KOPT-K1 (cell line): Measurements from ENCODE around the gene SLC6A19.

Experiments
- H3K27ac ChIP-seq: fragments of 200-600 bp; sonication (generic); 2 replicates; pipeline ENCODE4 v1.5.1; 2016; ENCODE audit warnings: antibody characterized with exemption, mild to moderate bottlenecking, low read depth, low read length; ENCODE audit not compliant: poor library complexity, severe bottlenecking
- H3K36me3 ChIP-seq: fragments of 200-600 bp; sonication (generic); 2 replicates; pipeline ENCODE4 v1.5.1; 2017; ENCODE audit warnings: antibody characterized with exemption, mild to moderate bottlenecking, low read length, moderate library complexity; ENCODE audit not compliant: insufficient read depth
- H3K9me3 ChIP-seq: fragments of 200-600 bp; sonication (generic); 2 replicates; pipeline ENCODE4 v1.5.1; 2017; ENCODE audit warnings: antibody characterized with exemption, low read length, mild to moderate bottlenecking; ENCODE audit not compliant: insufficient read depth, poor library complexity, severe bottlenecking

The SLC6A19 gene

DNA sequence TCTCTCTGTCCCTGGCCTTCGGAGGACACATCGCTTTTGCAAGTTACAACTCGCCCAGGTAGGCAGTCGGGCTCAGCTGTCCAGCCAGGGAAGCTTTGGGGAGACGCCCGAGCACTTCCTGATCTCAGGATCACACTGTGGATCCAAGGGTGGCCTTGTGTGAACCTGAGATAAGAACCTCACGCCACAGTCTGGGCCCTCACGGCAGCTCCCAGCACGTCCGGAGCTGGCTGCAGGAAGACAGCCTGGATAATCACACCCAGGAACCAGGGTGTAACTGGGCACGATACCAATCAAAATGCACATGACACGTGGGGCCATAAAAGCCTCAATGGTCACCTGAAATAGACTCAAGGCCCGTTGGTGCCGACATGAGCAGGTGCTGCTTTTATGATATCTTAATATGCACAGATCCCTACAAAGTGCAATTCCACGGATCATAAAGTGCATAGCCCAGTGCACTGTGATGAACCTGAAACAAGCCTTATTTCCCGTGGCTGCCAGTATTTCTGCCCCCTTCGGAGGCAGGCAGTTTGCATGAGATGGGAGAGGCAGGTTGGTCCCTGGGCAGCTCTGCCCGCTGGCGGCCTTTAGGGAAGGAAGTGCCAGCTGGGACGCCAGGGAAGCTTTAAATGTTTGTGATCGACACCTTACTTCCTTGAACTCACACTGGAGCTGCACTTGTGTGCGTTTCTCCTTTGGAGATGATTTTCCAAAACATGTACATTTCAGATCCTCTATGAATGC, 38.3 kb downstream of the SLC6A19 start:
- H3K36me3 ChIP-seq, result no peaks in the 10 kb centered on the region
- no peak overlapping the region for H3K27ac ChIP-seq

DNA sequence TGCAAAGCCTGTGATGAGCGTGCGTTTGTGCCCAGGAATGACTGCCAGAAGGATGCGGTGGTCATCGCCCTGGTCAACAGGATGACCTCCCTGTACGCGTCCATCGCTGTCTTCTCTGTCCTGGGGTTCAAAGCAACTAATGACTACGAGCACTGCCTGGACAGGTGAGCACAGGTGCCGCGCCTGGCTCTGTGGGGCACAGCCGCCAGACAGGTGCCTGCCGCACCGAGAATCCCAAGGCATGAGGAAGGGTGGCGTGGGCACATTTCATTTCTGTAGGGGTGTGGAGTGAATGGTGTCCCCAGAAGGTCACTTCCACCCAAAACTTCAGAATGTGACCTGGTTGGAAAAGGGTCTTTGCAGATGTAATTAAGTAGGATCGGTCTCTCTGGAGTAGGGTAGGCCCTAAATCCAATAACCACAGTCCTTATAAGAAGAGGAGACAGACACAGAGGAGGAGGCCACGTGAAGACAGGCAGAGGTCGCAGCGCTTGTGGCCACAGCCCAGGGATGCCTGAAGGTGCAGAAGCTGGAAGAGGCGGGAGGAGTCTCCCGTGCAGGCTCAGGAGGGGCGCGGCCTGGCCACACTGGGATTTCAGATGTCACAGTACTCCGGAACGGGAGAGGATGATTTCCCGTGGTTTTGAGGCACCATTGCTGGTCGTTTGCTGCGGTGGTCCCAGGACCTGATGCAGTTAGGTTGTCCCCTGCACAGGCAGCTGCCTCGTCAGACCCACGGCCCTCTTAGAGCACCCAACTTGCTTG, 39.3 kb downstream of the SLC6A19 start:
- H3K9me3 ChIP-seq, result peaks cover 10% of the 10 kb centered on the region
- no peak overlapping the region for H3K27ac ChIP-seq
- H3K36me3 ChIP-seq, result no peaks in the 10 kb centered on the region

More for the DNA sequence above, 38.3 kb downstream of the SLC6A19 start:
- peaks cover 17% of the 10 kb centered on the region for H3K9me3 ChIP-seq

DNA sequence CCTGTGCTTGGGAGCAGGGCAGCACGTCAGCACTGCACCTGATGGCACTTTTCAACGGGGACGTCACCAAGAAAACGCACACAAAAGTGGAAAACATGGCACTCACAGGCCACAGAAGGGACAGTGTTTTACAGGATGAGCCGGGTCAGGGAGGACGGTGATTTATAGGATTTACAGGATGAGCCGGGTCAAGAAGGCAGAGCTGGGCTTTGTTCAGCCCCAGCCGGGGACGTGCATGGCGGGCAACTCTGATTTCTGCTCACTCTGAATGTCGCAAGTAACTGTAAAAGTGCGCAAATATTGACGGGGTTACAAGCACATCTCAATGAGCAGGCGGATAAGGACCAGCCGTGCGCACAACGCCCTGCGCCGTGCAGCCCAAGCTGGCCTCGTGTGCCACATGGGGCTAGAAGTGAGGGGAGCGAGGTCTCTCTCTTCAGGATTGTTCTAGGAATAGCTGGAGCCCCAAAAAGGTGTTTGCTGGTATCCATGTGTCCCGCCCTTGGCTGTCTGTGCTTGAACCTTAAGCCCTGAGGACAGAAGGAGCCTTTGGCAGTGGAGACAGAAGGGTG, 40.2 kb downstream of the SLC6A19 start:
- H3K9me3 ChIP-seq, result peaks cover under 1% of the 10 kb centered on the region
- no peak overlapping the region for H3K27ac ChIP-seq
- H3K36me3 ChIP-seq, result no peaks in the 10 kb centered on the region

DNA sequence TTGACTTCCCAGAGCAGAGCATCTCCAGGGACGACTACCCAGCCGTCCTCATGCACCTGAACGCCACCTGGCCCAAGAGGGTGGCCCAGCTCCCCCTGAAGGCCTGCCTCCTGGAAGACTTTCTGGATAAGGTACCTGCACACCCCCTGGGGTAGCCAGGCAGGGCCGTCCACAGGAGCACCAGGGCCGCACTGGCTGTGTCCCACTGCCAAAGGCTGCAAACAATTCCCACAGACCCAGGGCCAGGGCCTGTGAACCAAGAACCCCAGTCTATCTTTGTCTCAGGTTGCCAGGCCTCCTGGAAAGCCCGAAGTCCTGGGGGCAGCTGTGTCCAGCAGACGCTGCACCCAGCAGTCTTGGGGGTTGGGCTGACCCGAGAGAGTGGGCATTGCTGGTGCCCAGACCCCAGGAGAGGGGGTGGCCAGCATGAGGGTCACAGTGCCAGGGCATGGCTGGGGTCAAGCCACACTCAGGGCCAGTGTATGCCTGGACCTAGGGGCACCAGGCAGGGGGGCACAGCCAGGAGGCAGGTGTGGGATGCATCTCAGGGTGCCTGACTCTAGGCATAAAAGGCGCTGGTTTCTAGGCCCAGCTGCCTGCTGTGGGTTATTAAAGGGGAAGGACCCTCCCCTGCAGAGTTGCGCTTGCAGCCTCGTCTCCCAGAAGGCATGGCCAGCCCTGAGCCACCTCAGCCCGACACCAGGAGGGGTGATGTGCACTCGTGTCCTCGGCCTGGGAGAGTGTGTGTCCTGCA, 41.5 kb downstream of the SLC6A19 start:
- Histone ChIP-seq H3K9me3 (no peaks in the 10 kb centered on the region), H3K27ac (no peak overlapping the region), H3K36me3 (no peaks in the 10 kb centered on the region)

DNA sequence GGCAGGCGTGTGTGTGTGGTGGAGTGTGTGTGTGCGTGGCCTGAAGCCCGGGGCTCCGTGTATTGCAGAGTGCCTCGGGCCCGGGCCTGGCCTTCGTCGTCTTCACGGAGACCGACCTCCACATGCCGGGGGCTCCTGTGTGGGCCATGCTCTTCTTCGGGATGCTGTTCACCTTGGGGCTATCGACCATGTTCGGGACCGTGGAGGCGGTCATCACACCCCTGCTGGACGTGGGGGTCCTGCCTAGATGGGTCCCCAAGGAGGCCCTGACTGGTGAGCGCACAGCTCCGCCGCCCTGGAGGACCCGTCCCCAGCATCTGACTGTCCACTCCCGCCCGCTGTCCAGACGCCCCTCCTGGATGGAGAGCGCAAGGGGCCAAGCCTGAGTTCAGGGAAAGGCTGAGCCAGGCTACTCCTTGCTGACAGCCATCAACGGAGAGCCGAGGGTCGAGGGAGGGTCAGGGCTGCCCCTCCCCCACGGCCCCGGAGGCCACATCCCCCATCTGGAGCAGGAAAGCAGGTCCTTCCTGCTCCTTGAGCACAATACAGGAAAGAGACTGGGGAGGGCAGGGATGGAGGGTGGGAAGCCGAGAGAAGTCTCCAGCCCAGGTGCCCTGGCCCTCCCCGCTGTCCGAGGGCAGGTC, 42.2 kb downstream of the SLC6A19 start:
- Histone ChIP-seq H3K36me3 (no peaks in the 10 kb centered on the region), H3K9me3 (no peaks in the 10 kb centered on the region), H3K27ac (no peak overlapping the region)

DNA sequence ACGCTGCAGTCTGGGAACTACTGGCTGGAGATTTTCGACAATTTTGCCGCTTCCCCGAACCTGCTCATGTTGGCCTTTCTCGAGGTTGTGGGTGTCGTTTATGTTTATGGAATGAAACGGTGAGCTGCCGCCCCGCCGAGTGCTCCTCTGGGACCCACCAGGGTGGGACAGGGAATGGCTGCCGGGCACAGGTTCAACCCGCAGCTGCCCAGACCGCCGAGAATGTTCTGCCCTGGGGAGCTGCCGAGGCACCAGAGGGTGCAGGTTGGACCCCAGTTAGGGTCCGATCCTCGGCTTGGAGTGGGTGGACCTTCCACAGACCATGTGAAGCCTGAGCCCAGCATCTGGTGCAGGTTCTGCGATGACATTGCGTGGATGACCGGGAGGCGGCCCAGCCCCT, 42.9 kb downstream of the SLC6A19 start:
- no peaks in the 10 kb centered on the region for H3K36me3 ChIP-seq
- no peaks in the 10 kb centered on the region for H3K9me3 ChIP-seq
- no peak overlapping the region for H3K27ac ChIP-seq

DNA sequence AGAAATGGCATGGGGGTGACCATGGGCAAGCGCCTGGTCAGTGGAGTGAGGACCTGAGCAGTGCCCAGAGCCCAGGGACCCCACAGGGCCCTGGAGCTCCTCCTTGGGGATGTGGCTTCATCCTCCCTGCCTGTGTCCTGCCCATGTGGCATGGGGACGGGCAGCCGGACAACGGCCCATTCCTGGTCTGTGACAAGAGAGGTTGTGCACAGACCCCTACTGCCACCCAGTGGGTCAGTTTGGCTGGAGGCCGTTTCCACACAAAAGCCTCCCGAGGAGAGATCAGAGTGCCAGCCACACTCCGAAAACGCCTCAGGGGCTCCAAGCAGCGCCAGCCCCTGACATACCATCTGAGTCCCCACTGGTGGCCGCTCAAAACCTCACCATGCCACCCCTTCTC, 43.6 kb downstream of the SLC6A19 start:
- no peak overlapping the region for H3K27ac ChIP-seq
- H3K9me3 ChIP-seq, result no peaks in the 10 kb centered on the region
- H3K36me3 ChIP-seq, result no peaks in the 10 kb centered on the region

DNA sequence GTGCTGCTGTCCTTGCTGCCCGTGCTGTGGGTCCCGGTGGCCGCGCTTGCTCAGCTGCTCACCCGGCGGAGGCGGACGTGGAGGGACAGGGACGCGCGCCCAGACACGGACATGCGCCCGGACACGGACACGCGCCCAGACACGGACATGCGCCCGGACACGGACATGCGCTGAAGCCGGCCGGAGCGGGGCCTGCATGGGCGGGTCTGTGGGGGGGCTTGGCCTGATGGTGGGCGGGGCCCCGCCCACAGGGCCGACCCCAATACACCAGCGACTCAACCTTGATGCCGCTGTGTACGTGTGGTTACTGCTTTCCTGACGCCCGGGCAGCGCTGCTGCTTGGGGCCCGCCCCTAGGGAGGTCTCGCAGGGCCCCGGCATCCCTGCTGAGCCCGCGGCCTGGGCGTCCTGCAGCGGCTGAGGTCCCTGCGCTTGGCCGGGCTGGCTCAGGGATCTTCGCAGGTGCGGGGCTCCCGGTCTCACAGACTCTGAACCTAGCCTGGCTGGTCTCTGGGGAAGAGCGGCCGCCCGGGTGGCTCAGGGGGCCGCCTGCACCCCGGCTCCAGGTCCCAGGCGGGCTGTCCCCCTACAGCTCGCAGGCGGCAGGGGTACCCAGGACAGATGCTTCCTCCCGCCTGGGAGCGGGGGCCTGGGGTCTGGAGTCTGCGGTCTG, 44.6 kb downstream of the SLC6A19 start:
- H3K36me3 ChIP-seq, result no peaks in the 10 kb centered on the region
- no peaks in the 10 kb centered on the region for H3K9me3 ChIP-seq
- no peak overlapping the region for H3K27ac ChIP-seq

DNA sequence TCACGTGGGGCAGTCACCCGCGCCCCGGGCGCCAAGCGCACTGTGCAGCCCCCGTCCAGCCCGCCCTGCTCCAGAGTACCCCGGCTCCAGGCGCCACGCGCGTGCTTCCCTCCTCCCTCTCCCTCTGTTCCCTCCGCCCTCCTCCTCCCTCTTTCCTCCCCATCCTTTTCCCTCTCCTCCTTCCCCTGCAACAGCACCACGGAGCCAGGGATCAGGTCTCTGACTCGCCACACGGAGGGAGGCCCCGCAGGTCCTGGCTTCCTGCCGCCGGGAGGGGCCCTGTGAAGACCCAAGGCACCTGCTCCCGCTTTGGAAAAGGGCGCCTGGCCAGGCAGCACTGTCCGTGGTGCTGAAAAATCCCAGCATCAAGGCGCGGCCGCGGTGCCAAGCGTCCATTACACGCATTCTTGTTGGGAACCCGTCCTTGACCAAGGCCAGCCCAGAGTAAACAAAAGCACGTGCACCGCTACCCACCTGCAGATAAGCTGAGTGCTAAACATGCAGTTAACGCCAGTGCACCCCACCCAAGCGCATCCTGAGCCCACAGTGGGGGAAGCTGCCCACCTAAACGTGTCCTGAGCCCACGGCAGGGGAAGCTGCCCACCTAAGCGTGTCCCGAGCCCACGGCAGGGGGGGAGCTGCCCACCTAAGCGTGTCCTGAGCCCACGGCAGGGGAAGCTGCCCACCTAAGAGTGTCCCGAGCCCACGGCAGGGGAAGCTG, 45.5 kb downstream of the SLC6A19 start:
- Histone ChIP-seq H3K9me3 (no peaks in the 10 kb centered on the region), H3K36me3 (no peaks in the 10 kb centered on the region), H3K27ac (no peak overlapping the region)

DNA sequence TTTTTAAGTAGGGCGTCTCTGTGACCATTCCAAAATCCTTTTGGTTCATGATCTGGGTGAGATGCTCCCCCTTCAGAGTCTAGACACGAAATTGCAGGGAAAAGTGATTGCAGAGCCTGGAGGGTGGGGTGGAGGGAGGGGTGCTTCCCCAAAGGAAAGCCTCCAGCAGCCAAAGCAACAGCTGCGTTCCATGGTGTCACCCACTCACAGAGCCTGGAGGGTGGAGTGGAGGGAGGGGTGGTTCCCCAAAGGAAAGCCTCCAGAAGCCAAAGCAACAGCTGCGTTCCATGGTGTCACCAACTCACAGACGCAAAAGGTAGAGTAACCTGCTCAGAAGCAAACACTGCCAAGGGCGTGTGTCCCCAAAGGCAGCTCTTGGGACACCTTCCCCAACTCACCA, 46.4 kb downstream of the SLC6A19 start:
- no peak overlapping the region for H3K27ac ChIP-seq
- no peaks in the 10 kb centered on the region for H3K36me3 ChIP-seq
- H3K9me3 ChIP-seq, result no peaks in the 10 kb centered on the region

DNA sequence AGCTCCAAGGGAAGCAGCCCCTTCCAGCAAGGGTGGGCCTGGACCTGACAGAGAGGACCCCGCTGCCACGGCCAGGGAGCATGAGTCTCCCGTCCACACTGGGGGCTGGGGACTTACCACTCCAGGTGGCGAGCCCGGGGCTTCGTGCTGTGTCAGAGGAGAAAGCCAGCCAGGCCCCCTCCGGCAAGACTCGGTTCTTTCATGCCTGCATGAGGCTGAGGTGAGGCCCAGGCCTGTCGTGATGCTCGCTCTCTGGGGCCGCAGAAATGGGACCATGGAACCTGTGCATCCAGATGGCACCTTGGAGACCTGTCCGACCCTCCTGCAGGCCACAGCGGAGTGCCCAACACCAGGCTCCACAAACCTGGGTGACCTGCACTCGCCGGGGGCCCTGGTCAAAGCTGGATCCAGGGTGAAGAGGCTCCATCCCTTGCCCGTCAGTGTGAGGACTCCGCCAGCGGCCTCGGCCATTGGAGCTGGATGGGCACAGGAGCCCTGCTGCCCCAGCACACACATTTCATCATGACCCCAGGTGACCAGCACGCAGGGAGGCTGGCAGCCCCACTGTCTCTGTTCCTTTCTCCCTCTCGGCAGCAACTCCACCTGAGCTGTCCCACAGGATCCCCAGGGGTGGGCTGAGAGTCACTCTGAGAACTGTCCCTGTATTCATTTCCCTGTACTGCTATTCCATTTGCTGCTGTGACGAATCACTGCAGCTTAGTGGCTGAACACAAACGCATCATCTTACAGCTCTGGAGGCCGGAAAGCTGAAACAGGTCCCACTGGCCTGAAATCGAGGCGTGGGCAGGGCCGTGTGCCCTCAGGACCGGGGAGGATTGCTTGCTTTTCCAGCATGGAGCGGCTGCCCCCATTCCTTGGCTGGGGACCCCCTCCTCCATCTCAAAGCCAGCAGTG, 48.2 kb downstream of the SLC6A19 start:
- H3K36me3 ChIP-seq, result no peaks in the 10 kb centered on the region
- no peak overlapping the region for H3K27ac ChIP-seq
- H3K9me3 ChIP-seq, result no peaks in the 10 kb centered on the region

DNA sequence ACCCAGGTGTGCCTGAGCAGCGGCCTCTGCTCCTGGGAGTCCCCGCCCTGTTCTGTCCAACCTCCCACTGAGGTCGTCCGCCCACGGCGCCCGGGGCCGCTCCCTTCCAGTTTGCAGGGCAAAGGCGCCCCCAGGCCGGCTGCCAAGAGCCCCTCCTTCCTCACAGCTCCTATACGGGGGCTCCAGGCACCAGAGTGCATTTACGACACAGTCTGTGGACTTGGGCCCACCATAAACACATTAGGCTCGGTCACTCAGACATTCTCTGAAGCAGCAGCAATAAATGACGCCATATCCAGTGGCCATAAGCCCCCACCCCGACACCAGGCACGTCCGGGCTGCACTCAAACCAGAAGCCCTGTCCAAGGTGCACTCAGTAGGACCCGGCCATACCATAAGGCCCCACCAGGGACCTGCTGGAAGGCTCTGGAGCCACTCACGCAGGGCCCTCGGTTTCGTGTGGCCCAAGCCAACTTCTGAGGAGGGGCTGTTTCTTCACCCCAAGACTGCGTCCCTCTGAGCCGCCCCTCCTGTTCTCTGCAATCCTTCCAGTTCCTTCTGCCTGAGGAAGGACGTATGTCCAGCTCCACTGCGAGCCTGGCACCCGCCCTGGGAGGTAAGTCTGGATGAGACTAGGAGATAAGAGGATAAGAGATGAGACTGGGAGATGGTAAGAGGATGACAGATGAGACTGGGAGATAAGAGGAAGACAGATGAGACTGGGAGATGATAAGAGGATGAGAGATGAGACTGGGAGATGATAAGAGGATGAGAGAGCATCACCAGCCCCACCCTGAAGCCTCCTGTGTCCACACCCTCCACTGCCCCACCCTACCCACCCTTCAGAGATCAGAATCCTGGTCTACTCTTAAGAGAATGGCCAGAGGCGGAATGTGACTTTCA, 50.5 kb downstream of the SLC6A19 start:
- Histone ChIP-seq H3K27ac (no peak overlapping the region), H3K9me3 (no peaks in the 10 kb centered on the region), H3K36me3 (no peaks in the 10 kb centered on the region)
